OCI-LY3 (cell line): ENCODE results near the gene MINDY4.

Source experiments
- H2AFZ ChIP-seq: fragments of 200-600, 300-600 bp; shearing (Covaris generic); 2 replicates; pipeline ENCODE4 v1.6.0; 2014; ENCODE audit warnings: antibody characterized with exemption, low read depth, low read length
- H3K27ac ChIP-seq: fragments of 200-600, 300-600 bp; sonication (generic); 2 replicates; pipeline ENCODE4 v1.5.1; 2014; ENCODE audit warnings: mild to moderate bottlenecking, low read length, moderate library complexity, mixed read lengths
- H3K27me3 ChIP-seq: fragments of 200-600, 300-600 bp; sonication (generic); 2 replicates; pipeline ENCODE4 v1.6.1; 2014; ENCODE audit warnings: low read depth, low read length, mixed read lengths
- H3K36me3 ChIP-seq: fragments of 200-600, 300-600 bp; sonication (generic); replicated peaks from 2 replicates; pipeline ENCODE3; 2014; ENCODE audit warnings: low read depth, low read length, mixed read lengths
- H3K4me1 ChIP-seq: fragments of 300-600, 200-600 bp; sonication (generic); 2 replicates; pipeline ENCODE4 v1.6.1; 2014; ENCODE audit warnings: low read length, mixed read lengths
- H3K4me2 ChIP-seq: fragments of 200-600, 300-600 bp; sonication (generic); 2 replicates; pipeline ENCODE4 v1.6.1; 2014; ENCODE audit warnings: low read length, mixed read lengths
- H3K4me3 ChIP-seq: fragments of 300-600, 200-600 bp; sonication (generic); 2 replicates; pipeline ENCODE4 v1.5.1; 2014; ENCODE audit warnings: antibody characterized with exemption, mild to moderate bottlenecking, low read length, moderate library complexity
- H3K79me2 ChIP-seq: fragments of 300-600, 200-600 bp; shearing (Covaris generic); 2 replicates; pipeline ENCODE4 v1.6.1; 2014; ENCODE audit warnings: mild to moderate bottlenecking, low read length, mixed read lengths
- H3K9ac ChIP-seq: fragments of 300-600, 200-600 bp; shearing (Covaris generic); 2 replicates; pipeline ENCODE4 v1.6.0; 2014; ENCODE audit warnings: mild to moderate bottlenecking, low read length, moderate library complexity
- H3K9me3 ChIP-seq: fragments of 200-600, 300-600 bp; shearing (Covaris generic); 2 replicates; pipeline ENCODE4 v1.6.1; 2014; ENCODE audit warnings: low read length, mixed read lengths; ENCODE audit not compliant: insufficient read depth
- H4K20me1 ChIP-seq: fragments of 200-600, 300-600 bp; sonication (generic); 2 replicates; pipeline ENCODE4 v1.6.1; 2016; ENCODE audit warnings: low read length, mixed read lengths; ENCODE audit not compliant: insufficient read depth
- EZH2phosphoT487 ChIP-seq: fragments of 200-600 bp; shearing (Covaris generic); IDR thresholded peaks from 2 replicates; pipeline ENCODE4 v1.6.1; 2018; ENCODE audit warnings: antibody characterized with exemption, mixed run types, low read depth
- TF ChIP-seq, protein P1 (sequence below): fragments of 200-600, 300-600 bp; sonication (generic); IDR thresholded peaks from 2 replicates; pipeline ENCODE4 v1.5.1; 2014; ENCODE audit warnings: antibody characterized with exemption, low read length, low read depth

Gene MINDY4

DNA sequence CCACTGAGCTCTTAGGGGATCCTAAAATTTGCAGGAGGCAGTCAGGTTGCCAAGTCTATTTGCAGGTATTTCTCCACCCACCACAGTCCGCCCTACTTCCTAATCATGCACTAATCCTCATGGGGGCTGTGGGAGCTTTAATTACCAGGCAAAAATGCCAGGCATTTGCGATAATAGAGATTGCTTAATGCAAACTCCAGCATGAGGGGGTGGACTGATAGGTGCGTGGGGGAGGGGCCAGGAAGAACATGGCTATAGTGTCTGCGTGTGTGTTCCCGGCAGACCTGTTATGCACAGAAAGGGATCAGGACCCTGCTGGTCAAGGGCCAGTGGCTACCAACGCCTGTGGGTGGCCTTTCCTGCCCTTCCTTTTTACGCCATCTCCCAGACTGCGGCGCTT lies 124.8 kb downstream of the MINDY4 start:
- H3K9ac ChIP-seq, result no peak overlapping the region
- H4K20me1 ChIP-seq, result no peaks in the 10 kb centered on the region
- no peaks in the 10 kb centered on the region for H3K9me3 ChIP-seq
- H3K79me2 ChIP-seq, result no peaks in the 10 kb centered on the region
- H3K4me1 ChIP-seq, result no peaks in the 10 kb centered on the region
- H3K36me3 ChIP-seq, result no peaks in the 10 kb centered on the region
- no peak for TF ChIP-seq EZH2phosphoT487
- TF ChIP-seq, protein P1, sequence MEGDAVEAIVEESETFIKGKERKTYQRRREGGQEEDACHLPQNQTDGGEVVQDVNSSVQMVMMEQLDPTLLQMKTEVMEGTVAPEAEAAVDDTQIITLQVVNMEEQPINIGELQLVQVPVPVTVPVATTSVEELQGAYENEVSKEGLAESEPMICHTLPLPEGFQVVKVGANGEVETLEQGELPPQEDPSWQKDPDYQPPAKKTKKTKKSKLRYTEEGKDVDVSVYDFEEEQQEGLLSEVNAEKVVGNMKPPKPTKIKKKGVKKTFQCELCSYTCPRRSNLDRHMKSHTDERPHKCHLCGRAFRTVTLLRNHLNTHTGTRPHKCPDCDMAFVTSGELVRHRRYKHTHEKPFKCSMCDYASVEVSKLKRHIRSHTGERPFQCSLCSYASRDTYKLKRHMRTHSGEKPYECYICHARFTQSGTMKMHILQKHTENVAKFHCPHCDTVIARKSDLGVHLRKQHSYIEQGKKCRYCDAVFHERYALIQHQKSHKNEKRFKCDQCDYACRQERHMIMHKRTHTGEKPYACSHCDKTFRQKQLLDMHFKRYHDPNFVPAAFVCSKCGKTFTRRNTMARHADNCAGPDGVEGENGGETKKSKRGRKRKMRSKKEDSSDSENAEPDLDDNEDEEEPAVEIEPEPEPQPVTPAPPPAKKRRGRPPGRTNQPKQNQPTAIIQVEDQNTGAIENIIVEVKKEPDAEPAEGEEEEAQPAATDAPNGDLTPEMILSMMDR, result no peak
- H3K27me3 ChIP-seq, result no peaks in the 10 kb centered on the region
- no peak overlapping the region for H2AFZ ChIP-seq
- no peak overlapping the region for H3K4me3 ChIP-seq
- no peak overlapping the region for H3K27ac ChIP-seq
- H3K4me2 ChIP-seq, result no peak overlapping the region

DNA sequence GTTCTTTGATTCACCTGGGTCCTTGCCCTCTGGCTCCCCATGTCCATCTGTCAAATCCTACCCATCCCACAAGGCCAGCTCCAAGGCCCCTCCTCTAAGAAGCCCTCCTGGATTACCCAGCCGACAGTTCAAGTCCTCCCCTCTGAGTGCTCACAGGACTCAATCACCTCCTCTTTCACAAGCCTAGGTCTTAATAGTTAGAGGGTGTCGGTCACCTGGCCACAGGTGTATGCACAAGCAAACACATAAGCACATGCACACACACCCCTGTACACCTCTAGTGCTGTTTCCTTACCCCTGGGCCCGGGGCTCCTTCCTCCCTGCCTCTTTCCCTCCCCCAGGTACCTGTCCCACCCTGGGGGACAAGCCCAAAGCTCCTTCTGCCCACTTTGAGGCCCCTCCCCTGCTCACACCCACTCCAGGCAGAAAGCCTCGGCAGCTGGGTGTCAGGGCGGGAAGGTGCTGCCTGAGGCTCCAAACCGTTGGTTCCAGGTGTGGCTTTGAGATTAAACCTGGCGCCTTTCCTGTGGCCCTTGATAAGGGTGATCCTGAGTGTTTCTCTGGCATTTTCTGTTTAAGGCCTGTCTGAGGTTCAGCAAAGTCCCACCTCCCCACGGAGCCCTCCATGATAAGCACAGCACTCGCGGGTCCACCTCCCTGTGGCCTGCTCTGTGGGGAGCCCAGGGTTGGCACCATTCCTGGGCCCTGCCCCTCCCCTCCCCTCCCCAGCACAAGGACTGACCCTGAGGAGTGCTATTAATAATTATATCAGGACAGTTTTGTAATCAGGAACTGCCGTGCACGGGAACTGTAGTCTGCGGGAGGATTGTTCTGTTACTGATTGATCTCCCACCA lies 125.8 kb downstream of the MINDY4 start:
- Histone ChIP-seq H3K36me3 (no peaks in the 10 kb centered on the region), H3K79me2 (no peaks in the 10 kb centered on the region), H3K27ac (no peak overlapping the region), H3K27me3 (no peaks in the 10 kb centered on the region), H3K4me1 (no peaks in the 10 kb centered on the region), H3K9ac (no peak overlapping the region), H3K4me2 (no peak overlapping the region), H2AFZ (no peak overlapping the region), H4K20me1 (no peaks in the 10 kb centered on the region), H3K9me3 (no peaks in the 10 kb centered on the region), H3K4me3 (no peak overlapping the region)
- TF ChIP-seq, protein P1, result no peak
- TF ChIP-seq EZH2phosphoT487, result no peak

- Histone ChIP-seq H3K4me1 (no peaks in the 10 kb centered on the region), H3K9ac (no peak overlapping the region), H3K4me3 (no peak overlapping the region), H3K9me3 (no peaks in the 10 kb centered on the region), H3K27ac (no peak overlapping the region), H4K20me1 (no peaks in the 10 kb centered on the region), H3K36me3 (no peaks in the 10 kb centered on the region), H2AFZ (no peak overlapping the region), H3K4me2 (no peak overlapping the region), H3K79me2 (no peaks in the 10 kb centered on the region), H3K27me3 (no peaks in the 10 kb centered on the region)
- TF ChIP-seq, protein P1, result no peak
- TF ChIP-seq EZH2phosphoT487, result no peak
Observed at GRCh38 chr7:30897770-30898169, 126.6 kb downstream of the MINDY4 start.

- Histone ChIP-seq H3K4me1 (no peaks in the 10 kb centered on the region), H3K4me3 (no peak overlapping the region), H2AFZ (no peak overlapping the region), H3K4me2 (no peak overlapping the region), H3K9me3 (no peaks in the 10 kb centered on the region), H3K9ac (no peak overlapping the region), H3K27me3 (no peaks in the 10 kb centered on the region), H3K79me2 (no peaks in the 10 kb centered on the region), H3K27ac (no peak overlapping the region), H4K20me1 (no peaks in the 10 kb centered on the region), H3K36me3 (no peaks in the 10 kb centered on the region)
- no peak for TF ChIP-seq EZH2phosphoT487
- TF ChIP-seq, protein P1, result no peak
Observed at GRCh38 chr7:30898411-30898810, 127.2 kb downstream of the MINDY4 start.
